Measurements from ENCODE around the gene NEURL4. TPM values are rescaled to one million over a fixed set of nuclear protein-coding genes. Genes with fewer than 3 reads are reported as not detected.

The NEURL4 gene
- total RNA-seq, 4 donors from 2014 or later = 9.7 to 18.7 (median 14.4) TPM

DNA sequence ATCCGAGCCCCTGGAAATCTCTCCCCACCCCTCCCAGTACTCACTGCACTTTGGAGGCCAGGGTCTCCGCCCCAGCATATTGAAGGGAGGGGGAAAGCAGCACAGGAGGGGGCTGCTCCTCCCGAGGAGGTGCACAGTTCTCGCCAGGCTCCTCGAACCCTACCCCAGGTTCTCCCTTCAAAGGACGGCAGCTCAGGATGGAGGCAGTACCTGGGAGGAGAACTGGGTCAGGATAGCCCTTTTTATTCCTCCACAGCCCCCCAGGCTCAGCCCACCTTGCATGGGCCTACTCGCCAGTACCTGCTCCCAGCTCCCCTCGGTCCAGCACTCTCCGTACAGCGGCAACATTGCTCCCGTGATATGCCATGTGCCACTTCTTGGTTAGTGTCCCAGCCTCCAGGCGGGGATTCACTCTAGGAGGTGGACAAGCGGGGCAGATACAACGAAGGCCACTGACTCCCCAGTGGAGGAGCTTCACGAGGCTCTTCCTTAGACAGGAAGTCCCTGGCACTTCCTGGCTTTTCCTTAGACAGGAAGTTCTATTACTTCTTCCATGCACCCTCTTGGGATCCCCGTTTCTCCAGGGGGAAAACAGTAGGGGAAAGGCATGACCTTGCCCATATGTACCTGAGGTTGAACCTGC, 11.9 kb downstream of the NEURL4 start:
- WGBS, 2 donors = 82 to 91% methylated on average over 11 to 13 of the region's 16 CpGs
- intact Hi-C loops (cut with DNase I) = no loop called here
- H3K27ac ChIP-seq = no peak overlapping the region
- H3K9me3 ChIP-seq = no peaks in the 10 kb centered on the region
- peaks cover 38 to 79% (median 55%) of the 10 kb centered on the region in 3 donors for H3K36me3 ChIP-seq
- H3K4me3 ChIP-seq = no peak overlapping the region
- peaks cover 22 to 43% (median 28%) of the 10 kb centered on the region in 3 donors for H3K4me1 ChIP-seq
- no peaks in the 10 kb centered on the region for H3K27me3 ChIP-seq
- no peak for DNase-seq
- TF ChIP-seq POLR2A (IDR thresholded peaks at IDR 0.05) = no peak
- TF ChIP-seq, protein P1, sequence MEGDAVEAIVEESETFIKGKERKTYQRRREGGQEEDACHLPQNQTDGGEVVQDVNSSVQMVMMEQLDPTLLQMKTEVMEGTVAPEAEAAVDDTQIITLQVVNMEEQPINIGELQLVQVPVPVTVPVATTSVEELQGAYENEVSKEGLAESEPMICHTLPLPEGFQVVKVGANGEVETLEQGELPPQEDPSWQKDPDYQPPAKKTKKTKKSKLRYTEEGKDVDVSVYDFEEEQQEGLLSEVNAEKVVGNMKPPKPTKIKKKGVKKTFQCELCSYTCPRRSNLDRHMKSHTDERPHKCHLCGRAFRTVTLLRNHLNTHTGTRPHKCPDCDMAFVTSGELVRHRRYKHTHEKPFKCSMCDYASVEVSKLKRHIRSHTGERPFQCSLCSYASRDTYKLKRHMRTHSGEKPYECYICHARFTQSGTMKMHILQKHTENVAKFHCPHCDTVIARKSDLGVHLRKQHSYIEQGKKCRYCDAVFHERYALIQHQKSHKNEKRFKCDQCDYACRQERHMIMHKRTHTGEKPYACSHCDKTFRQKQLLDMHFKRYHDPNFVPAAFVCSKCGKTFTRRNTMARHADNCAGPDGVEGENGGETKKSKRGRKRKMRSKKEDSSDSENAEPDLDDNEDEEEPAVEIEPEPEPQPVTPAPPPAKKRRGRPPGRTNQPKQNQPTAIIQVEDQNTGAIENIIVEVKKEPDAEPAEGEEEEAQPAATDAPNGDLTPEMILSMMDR (IDR thresholded peaks at IDR 0.05) = no peak

GRCh38 chr17:7315570-7316235, 13.4 kb downstream of the NEURL4 start:
- no peak for DNase-seq
- Histone ChIP-seq H3K4me3 (peak overlapping the region; percentile 85 to 94 (median 90)), H3K36me3 (peaks cover 34 to 79% (median 53%) of the 10 kb centered on the region in 3 donors), H3K27ac (peak overlapping the region; percentile 92 to 99 (median 96)), H3K9me3 (no peaks in the 10 kb centered on the region), H3K27me3 (no peaks in the 10 kb centered on the region), H3K4me1 (peaks cover 22 to 58% (median 31%) of the 10 kb centered on the region in 3 donors)
- WGBS, 2 donors = 33 to 54% methylated on average over 7 to 9 of the region's 30 CpGs
- TF ChIP-seq, protein P1 (IDR thresholded peaks at IDR 0.05) = no peak
- TF ChIP-seq POLR2A (IDR thresholded peaks at IDR 0.05) = no peak
- intact Hi-C loops (cut with DNase I) = no loop called here

GRCh38 chr17:7314719-7315569, 14.2 kb downstream of the NEURL4 start, which contains the start of gene GPS2:
TSS of gene GPS2 (minus strand) at chr17:7315360. CDS start at chr17:7315052, 308 bp downstream.
- Histone ChIP-seq H3K27me3 (no peaks in the 10 kb centered on the region), H3K27ac (peak within 1 kb of the TSS; percentile 92 to 99 (median 96)), H3K36me3 (peaks cover 35 to 79% (median 54%) of the 10 kb centered on the region in 3 donors), H3K9me3 (no peaks in the 10 kb centered on the region), H3K4me3 (peak within 1 kb of the TSS; percentile 85 to 94 (median 90)), H3K4me1 (peaks cover 25 to 66% (median 37%) of the 10 kb centered on the region in 3 donors)
- DNase-seq = peak; percentile 67
- TF ChIP-seq, protein P1 (IDR thresholded peaks at IDR 0.05) = peak in 1 of 6 experiments; percentile 17
- peak in 3 of 4 donors; percentile 81 to 88 (median 83) for TF ChIP-seq POLR2A (IDR thresholded peaks at IDR 0.05)
- 0% methylated on average over 5 to 8 of the region's 95 CpGs for WGBS, 2 donors
- intact Hi-C loops (cut with DNase I) = no loop called here

- no peak for DNase-seq
- intact Hi-C loops (cut with DNase I) = no loop called here
- Histone ChIP-seq H3K36me3 (peaks cover 39 to 78% (median 59%) of the 10 kb centered on the region in 3 donors), H3K4me3 (peak overlapping the region; percentile 85 to 94 (median 90)), H3K27me3 (no peaks in the 10 kb centered on the region), H3K27ac (peak overlapping the region; percentile 92 to 99 (median 96)), H3K9me3 (no peaks in the 10 kb centered on the region), H3K4me1 (peaks cover 33 to 74% (median 46%) of the 10 kb centered on the region in 3 donors)
- WGBS, 2 donors = 39 to 40% methylated on average over 9 of the region's 9 CpGs
- no peak for TF ChIP-seq POLR2A (IDR thresholded peaks at IDR 0.05)
- TF ChIP-seq, protein P1 (IDR thresholded peaks at IDR 0.05) = no peak
These were observed 15.0 kb downstream of the NEURL4 start for GRCh38 chr17:7313890-7314718.

Data from esophagus squamous epithelium (tissue), 5 donors.